Measurements from ENCODE around the gene CGB3. TPM values are rescaled to one million over a fixed set of nuclear protein-coding genes. Genes with fewer than 3 reads are reported as not detected.

The CGB3 gene
- polyA plus RNA-seq, 10 donors = 0.19 to 0.54 TPM; not detected in 8

GRCh38 chr19:49017041-49017665, 7.0 kb downstream of the CGB3 start, which contains the start of gene LHB:
Gene LHB (minus strand): TSS chr19:49017091. CDS start chr19:49017081, 10 bp downstream.
- no peak for DNase-seq

- DNase-seq = no peak
Measured at GRCh38 chr19:49016067-49016839, 7.9 kb downstream of the CGB3 start.

- DNase-seq = no peak
Measured at GRCh38 chr19:49014870-49015255, 9.3 kb downstream of the CGB3 start.

- DNase-seq = no peak
Measured at GRCh38 chr19:49014123-49014869, 9.8 kb downstream of the CGB3 start.

DNA sequence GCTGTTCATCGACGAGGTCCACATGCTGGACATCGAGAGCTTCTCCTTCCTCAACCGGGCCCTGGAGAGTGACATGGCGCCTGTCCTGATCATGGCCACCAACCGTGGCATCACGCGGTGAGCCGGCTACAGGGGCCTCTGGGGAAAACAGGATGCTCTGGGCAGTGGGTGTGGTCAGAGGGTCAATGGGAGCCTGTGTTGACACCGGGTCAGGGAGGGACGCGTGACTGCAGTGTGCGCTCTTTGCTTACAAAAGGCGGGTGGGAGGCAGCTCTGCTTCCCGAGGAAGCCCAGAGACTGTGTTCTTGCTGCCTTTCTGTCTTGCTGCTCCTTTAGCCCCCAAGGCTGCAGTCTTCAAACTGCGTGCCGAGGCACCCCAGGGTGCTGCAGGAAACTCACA, 12.9 kb downstream of the CGB3 start:
- DNase-seq = no peak

- no peak for DNase-seq
Measured at GRCh38 chr19:49010453-49010852, 13.7 kb downstream of the CGB3 start.

- DNase-seq = no peak
Measured at GRCh38 chr19:49009828-49010227, 14.3 kb downstream of the CGB3 start.

GRCh38 chr19:49006905-49007304, 17.2 kb downstream of the CGB3 start:
- no peak for DNase-seq

DNA sequence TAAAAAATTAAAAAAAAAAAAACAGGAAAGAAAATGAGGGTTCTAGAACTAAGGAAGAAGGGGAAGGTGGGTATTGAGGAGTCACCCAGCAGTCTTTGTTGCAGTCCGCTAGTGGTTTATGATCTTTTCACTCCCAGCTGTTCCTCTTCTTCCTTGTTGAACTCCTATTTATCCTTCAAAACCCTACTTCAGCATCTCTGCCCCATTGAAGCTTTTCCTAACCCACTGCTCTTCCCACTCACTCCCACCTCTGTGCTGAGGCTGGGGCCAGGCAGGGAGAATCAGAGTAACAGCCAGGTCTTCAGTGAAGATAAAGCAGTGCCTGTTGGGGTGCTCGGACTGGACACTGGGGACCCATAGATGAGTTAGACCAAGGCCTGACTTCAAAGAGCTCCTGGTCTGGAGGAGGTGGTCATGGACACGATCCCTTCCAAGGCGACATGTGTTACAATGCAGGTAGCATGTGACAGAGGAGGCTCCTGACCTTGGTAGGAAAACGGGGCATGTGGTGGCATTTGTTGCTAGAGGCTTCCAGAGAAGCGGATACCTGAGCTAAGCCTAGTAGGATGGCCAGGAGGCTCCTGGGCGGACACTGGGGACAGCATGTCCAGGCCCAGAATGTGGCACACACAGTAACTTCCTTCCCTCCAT, 19.0 kb downstream of the CGB3 start:
- no peak for DNase-seq

DNA sequence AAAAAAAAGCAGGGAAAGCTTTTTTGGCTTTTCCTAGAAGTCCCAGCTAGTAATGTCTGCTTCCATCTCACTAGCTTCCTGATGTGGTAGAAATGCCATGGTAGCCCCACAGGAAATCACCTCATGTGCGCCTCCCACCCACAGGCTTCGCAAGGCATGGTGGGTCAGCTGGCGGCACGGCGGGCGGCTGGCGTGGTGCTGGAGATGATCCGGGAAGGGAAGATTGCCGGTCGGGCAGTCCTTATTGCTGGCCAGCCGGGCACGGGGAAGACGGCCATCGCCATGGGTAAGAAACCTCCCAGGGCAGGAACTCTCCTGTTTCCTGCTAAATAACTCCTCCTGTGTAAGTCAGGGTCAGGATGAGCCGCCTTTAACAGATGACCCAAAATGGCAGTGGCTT, 20.0 kb downstream of the CGB3 start:
- DNase-seq = no peak

GRCh38 chr19:48999481-49000325, 24.4 kb downstream of the CGB3 start:
- DNase-seq = peak in 1 of 3 donors; percentile 49

GRCh38 chr19:48997972-48998371, 26.2 kb downstream of the CGB3 start:
- no peak for DNase-seq

DNA sequence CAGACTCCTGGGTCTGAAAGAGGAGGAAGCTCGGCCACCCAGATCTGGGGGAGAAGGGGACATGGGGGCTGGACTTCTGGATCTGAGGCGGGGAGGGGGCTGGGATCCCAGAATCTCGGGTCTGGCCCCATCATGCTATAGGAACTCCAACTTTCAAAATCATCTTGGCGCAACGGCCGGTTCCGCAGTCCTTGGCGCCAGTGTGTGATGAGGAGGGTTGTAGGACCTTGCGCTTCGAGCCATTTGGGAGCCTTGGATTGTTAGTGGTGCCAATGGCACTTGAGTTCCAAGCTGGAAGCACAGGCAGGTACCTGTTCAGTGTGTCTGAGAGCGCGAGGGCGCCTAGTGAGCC, 30.1 kb downstream of the CGB3 start:
- no peak for DNase-seq

DNA sequence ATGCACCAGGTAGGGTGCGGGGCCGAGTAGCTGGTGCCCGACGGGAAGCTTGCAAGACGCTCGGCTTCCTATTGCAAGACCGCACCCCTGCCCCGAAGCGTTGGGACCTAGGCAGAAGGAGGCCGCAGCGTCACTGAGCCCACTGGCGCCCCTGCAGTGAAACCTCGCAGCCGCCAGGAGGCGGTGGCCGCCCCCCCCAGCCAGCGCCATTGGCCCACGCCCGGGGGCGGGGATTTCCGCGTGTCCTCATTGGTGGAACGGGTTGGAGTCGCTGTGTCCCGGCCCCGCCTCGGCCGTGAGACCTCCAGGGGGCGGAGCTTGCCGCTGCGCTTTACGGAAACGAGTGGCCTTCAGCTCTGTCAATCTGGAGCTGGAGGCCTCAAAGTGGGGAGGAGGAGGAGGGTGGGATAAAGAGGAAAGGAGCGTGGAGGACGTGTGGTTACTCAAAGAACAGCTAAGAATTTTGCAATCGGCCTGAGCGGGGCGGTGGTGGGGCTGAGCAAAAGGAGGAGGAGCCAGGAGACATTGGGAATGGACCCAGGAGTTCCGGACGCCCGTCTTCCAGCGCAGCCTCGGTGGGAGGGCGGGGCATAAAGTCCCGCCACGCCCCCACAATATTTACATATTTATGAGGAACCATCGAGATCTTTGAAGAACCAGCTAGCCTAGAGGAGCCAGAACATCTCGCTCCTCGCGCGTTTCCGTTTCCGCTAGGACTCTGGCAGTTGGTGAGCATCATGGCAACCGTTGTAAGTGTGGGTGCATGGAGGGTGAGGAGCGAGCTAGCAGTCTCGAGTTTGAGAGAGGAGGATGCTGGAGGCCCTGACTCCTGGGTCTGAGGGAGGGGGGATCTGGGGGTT, 30.7 kb downstream of the CGB3 start, which contains the start of the genes GYS1 and RUVBL2:
GYS1 (minus strand) TSS at position 135 of the 860 bp plus-strand sequence. CDS start 197 bp downstream, outside the sequence.
RUVBL2 (plus strand) TSS at position 713 of the 860 bp plus-strand sequence; CDS start at position 738, 25 bp downstream.
- peak; percentile 100 for DNase-seq

DNA sequence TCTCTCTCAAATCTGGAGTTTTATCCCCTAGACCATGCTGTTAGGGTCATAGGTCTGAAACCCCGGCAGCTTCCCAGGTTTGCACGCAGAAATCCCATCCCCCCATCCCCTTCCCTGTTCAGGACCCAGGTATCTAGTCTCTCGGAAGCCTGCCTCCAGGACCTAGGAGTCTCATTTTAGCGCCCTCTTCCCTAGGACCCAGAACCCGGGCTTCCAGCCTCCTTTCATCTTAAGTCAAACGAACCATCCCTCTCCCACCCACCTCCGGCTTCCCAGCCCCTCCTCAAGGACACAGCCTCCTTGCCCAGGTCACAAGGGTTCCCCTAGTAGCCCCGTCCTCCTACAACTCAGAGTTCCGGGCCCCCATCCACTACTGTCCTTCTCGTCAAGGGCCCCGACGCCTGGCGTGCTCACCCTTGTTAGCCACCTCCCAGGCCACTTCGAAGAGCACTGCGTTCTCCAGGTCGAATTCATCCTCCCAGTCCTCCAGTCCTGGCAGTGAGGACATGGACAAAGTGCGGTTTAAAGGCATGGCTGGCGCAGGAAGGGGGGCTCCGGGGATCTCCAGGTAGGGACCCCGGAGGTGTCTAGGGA, 31.5 kb downstream of the CGB3 start:
- peak in 1 of 3 donors; percentile 35 for DNase-seq

DNA sequence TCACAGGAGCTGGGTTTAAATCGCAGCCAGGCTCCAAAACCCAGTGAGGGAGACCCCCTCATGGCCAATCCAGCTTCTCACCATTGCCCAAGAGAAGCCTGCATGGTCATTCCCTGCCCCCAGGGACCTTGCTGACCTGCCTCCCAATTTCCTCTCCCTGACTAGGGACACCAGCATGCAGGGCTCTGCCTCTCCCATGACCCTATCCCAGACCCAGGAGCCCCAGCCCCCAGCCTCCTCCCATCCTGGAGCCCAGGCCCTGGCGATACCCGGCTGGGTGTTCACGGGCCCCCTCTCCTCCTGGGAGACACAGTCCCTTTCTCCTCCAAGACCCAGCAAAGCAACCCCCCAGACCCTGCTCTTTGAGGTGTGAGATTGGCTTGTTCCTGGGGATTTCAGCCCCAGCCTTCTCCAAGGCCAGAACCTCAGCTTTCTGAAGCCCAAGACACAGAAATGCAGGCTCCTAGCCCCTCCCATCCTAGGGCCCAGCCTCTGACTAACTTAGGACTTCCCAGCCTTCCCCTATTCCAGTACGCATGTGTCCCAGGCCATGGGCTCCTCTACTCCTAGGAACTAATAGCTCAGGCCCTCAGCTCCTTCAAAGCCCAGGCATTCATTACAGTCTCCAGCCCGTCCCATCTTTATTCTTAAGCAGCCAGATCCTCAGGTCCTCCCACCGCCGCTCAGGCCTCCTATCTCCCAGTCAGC, 32.1 kb downstream of the CGB3 start:
- DNase-seq = peak; percentile 75 to 89 (median 79)

DNA sequence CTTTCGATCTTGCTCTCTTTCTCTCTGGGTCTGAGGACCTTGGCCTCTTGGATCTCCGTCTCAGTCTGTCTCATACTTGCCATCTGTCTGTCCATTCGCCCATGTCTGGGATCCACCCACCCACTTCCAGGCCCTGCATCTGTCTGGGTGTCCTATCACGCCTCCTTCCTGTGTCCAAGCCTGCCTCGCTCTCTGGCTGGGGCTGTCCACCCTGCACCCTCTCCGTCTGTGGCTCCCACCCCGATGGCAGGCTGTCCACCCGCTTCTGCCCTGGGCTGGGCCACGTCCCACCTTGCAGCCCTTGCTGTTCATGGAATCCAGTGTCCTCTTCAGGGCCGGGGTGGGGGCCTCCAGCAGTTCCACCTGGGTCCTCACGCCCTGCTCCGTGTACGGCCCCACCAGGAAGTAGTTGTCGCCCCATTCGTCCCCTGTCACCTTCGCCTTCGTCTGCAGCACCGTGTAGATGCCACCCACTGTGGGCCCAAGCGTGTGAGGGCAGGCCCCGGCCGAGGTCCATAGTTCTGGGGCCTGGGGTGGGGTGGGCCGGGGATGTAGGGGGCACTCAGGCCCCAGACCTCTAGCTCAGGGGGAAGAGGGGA, 33.0 kb downstream of the CGB3 start:
- no peak for DNase-seq

GRCh38 chr19:48990400-48990799, 33.7 kb downstream of the CGB3 start:
- DNase-seq = no peak

All from muscle of back (tissue), 11 donors.